Activated naive CD4-positive, alpha-beta T cell treated with Interleukin-2 at 50 U/mL for 16 hours (primary cell): ENCODE results near the gene EMC10.
A peak's percentile ranks its signal among the peaks of the same experiment; 100 is the strongest.
"Not testable (repeated sequence)": the region's sequence is repeated elsewhere in the genome, so short reads cannot be mapped to it uniquely, and the experiment has no call there.

Experiments used
- DNase-seq: peaks from one replicate; pipeline ENCODE4 v3.0.0-alpha.2; 2020

Gene EMC10

GRCh38 chr19:50453243-50453642, 23.1 kb upstream of the EMC10 start:
- no peak for DNase-seq

GRCh38 chr19:50455992-50456391, 20.3 kb upstream of the EMC10 start:
- DNase-seq: no peak

- no peak for DNase-seq
Observed at GRCh38 chr19:50457300-50457699, 19.0 kb upstream of the EMC10 start.

DNA sequence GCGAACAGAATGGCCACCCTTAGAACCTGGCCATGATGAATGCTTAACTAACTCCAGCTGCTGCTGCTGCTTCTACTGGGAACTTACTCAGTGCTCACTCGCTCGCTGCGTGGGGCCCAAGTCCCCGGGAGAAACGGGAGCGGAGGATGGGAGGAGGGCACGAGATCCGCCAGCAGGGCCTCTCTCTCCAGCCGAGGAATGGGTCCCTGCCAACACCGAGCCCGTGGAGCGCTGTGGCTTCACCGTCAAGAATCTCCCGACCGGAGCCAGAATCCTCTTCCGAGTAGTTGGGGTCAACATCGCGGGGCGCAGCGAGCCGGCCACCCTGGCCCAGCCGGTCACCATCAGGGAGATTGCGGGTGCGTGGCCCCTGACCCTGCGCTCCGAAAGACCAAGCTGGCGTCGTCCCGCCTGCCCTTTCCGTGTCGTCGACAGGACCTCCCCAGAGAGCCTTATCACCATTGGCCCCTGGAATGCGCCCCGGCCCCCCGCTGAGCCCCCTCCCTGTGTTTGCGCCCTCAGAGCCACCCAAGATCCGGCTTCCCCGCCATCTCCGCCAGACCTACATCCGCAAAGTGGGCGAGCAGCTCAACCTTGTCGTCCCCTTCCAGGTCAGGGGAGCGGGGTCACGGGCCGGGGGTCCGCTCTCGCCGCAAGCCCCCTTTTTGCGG, 17.8 kb upstream of the EMC10 start:
- no peak for DNase-seq

DNA sequence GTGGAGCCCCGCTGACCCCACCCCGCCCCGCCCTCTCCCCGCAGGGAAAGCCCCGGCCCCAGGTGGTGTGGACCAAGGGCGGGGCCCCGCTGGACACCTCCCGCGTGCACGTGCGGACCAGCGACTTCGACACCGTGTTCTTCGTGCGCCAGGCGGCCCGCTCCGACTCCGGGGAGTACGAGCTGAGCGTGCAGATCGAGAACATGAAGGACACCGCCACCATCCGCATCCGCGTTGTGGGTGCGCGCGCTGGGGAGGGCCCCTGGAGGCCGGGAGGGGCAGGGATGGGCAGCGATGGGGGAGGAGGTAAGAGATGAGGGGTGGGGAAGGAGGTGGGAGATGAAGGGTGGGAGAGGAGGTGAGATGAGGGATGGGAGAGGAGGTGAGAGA, 17.2 kb upstream of the EMC10 start:
- no peak for DNase-seq

DNA sequence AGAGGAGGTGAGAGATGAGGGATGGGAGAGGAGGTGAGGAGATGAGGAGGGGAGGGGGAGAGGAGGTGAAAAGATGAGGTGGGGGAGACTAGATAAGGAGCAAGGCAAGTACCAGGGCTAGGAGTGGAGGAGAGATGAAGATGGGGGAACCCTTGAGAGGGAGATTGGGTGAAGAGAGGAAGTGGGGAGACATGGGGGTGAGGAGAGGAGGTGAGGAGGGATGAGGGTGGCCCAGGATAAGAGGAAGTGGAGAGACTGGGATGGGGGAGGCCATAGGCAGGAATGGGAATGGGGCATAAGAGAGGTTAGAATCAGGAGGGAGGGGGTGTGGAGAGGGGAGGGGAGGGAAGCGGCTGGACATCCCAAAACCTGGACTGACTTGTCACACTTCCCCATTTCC, 16.7 kb upstream of the EMC10 start:
- no peak for DNase-seq

DNA sequence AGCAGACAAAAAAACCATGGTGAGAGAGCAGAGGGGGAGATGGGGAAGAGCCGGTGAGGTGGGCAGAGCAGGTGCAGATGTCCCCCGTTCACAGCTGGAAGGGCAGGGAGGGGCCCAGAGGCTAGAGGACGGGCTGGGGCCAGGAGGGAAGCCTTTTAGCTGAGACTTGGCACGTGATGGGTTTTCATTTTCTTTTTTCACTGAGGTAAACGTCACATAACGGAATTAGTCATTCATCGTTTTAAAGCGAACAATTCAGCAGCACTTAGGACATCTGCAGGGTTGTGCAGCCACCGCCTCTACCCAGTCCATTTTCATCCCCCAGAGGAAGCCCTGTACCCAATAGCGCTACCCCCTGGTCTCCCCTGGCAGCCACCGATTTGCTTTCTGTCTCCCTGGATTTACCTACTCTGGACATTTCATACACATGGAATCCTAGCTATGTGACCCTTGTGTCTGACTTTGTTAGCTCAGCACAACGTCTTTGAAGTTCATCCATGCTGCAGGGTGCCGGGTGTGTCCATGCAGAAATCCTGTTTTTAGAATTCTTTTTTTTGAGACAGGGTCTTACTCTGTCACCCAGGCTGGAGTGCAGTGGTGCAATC, 16.0 kb upstream of the EMC10 start:
- peak; percentile 7 for DNase-seq

DNA sequence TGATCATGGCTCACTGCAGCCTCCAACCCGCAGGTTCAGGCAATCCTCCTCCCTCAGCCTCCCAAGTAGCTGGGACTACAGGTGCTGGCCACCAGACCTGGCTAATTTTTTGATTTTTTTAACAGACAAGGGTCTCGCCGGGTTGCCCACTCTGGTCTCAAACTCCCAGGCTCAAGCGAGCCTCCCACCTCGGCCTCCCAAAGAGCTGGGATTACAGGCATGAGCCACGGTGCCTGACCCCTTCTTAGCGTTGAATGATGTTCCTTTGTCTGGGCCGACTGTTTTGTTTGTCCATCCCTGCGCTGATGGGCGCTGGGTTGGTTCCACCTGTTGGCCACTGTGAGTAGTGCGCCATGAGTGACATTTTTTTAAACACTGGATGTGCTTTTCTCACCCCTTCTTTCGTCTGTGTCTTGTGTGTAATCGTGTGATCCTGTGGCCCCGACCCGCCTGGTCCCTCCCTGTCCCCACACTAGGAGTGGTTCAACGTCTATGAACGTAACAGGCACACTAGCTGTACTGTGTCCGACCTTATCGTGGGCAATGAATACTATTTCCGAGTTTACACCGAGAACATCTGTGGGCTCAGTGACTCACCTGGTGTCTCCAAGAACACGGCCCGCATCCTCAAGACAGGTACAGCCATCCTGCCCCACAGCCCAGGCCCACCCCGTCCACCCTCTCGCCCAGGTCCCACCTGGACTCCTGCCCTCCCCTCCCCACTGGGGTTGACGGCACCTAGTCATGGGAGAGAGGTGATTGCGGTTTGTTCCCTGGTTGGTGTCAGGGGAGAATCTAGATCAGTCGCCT, 15.0 kb upstream of the EMC10 start:
- DNase-seq: peak; percentile 61

DNA sequence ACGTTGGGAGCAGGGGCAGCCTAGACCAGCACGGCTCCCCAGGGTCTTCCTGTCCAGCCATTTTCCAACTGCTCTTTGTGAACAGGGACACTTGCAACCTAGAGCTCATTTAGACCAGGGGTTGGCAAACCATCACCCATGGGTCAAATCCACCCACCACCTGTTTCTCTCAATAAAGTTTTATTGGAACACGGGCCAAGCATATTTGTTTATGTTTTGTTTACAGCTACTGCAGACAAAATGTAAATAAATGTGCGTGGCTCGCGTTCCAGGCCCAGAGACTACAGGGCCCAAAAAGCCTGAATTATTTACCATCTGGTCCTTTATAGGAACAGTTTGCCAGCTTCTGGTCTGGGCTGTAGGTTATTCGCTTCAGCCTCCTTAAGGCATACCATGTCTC, 13.3 kb upstream of the EMC10 start:
- DNase-seq: no peak

- no peak for DNase-seq
Observed at GRCh38 chr19:50464348-50464747, 12.0 kb upstream of the EMC10 start.

DNA sequence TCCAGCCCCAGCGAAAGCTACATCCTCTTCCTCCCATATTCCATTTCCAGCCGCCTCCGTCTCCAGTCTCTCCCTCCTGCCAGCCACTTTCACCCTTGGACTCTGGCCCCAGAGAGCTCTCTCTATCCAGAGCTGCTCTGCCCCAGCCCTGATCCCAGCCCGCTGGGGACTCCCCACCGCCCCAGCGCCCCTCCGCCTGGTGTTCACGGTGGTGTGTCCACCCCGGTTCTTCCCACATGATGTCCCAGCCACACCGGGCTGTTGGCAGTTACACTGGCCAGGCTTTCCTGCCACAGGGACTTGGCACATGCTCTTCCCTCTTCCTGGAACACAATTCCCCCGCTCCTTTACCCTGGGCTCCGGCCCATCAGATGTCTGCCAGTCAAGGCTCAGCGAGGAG, 11.3 kb upstream of the EMC10 start:
- DNase-seq: no peak

DNA sequence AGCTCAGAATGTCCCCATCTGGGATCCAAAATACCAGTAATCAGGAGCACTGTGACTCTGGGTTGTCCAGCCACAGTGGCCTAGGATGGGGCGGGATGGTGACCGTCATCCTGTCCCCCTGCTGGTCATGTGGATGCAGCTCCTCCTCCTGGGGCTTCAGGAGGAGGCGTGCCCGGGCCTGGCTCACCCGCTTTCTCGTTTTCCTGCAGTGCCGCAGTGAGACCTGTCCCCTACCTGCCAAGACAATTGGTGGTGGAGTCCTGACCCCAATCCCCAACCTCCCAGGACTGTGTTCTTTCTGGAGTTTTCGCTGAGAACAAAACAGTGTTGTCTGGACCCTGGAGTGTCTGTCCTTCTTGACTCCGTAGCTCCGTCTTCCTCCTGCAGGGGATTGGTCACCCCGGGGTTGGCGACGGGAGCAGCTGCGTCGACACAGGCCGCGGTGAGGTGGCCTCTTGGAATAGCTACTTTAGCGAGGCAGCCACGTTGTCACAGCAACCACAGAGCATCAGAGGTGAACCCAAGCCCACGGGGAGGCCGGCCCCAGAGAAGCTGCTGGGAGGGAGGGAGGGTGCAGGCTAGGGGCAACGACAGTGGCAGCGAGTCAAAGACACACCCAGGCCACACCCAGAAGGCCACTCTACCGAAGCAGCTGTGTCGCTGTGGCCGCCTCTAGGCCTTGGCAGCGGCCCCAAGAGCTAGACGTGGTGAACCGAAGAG, 10.2 kb upstream of the EMC10 start:
- no peak for DNase-seq

DNA sequence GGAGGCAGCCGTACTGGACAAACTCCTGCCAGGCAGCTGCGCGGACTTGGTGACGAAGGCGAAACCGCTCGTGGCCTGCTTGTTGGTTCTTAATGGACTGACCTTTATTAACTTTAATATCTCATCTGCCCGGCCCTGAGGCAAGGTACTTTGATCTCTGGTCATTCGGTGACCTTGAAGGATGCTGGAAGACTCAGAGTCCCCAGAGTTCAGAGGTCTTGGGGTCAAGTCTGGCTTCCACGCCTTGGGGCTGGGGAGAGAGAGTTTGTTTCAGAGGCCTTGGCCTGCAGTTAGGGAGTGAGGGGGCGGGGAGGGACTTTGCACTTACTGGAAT, 9.6 kb upstream of the EMC10 start:
- DNase-seq: no peak

DNA sequence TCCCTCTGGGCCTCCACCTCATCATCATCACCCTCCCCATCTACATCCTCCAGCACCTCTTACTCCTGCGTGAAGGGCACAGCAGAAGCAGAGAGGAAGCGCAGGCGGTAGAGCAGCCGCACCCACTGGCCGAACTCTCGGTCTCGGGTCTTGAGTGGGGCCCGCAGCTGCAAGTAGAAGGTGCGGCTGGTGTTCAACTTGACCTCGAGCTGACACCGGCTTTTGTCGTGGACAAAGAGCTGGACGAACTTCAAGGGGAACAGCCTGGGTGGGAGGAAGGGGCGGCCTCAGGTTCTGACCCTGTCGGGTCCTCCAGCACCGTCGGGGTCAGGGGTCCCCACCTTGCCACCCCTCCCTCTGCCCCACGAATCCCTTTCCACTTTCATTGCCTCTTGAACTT, 8.7 kb upstream of the EMC10 start:
- DNase-seq: no peak

DNA sequence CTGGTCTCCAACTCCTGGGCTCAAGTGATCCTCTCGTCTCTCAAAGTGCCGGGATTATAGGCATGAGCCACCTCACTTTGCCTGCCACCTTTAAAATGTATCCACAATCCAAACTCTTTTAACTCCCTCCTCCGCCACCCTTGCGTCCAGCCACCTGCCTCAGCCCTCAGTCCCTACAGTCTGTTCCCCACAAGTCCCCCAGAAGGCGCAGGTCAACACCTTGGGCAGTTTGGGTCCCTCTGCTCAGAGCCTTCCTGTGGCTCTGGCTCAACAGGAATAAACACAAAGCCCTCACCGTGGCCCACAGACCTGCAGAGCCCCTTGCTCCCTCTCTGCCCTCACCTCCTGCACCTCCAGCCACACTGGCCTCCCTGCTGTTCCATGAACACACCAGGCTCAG, 7.5 kb upstream of the EMC10 start:
- no peak for DNase-seq

- DNase-seq: not testable (repeated sequence)
Observed at GRCh38 chr19:50473336-50473735, 3.0 kb upstream of the EMC10 start.

- no peak for DNase-seq
Observed at GRCh38 chr19:50475101-50475568, 1.2 kb upstream of the EMC10 start.

GRCh38 chr19:50475736-50476223, 527 bp upstream of the EMC10 start:
- no peak for DNase-seq

DNA sequence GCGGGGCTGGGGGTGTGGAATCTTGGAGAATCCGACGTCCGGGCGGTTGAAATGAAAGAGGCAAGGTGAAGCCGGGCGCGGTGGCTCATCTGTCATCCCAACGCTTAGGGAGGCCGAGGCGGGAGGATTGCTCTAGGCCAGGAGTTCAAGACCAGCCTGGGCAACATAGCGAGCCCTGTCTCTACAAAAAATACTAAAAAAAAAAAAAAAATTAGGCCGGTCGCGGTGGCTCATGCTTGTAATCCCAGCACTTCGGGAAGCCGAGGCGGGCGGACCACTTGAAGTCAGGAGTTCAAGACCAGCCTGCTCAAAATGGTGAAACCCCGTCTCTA, 566 bp downstream of the EMC10 start:
- no peak for DNase-seq

GRCh38 chr19:50477751-50478515, 1.6 kb downstream of the EMC10 start:
- no peak for DNase-seq

GRCh38 chr19:50478901-50479715, 2.8 kb downstream of the EMC10 start:
- peak; percentile 11 for DNase-seq

- no peak for DNase-seq
Observed at GRCh38 chr19:50479761-50480251, 3.5 kb downstream of the EMC10 start.
